AG10803 (cell line): ENCODE results near the gene ASPDH.

Experiments used
- DNase-seq: peaks from one replicate; pipeline ENCODE4 v3.0.0; 2010; ENCODE audit warnings: low read depth
- H3K4me3 ChIP-seq: 2 replicates; pipeline ENCODE4 v1.5.1; 2011; ENCODE audit warnings: mild to moderate bottlenecking, low read length, control low read depth
- TF ChIP-seq, protein P1 (sequence below): conservative IDR thresholded peaks from 2 replicates; pipeline ENCODE4 v1.5.1; 2011; ENCODE audit warnings: mild to moderate bottlenecking, low read length, control low read depth, inconsistent platforms

Gene ASPDH

DNA sequence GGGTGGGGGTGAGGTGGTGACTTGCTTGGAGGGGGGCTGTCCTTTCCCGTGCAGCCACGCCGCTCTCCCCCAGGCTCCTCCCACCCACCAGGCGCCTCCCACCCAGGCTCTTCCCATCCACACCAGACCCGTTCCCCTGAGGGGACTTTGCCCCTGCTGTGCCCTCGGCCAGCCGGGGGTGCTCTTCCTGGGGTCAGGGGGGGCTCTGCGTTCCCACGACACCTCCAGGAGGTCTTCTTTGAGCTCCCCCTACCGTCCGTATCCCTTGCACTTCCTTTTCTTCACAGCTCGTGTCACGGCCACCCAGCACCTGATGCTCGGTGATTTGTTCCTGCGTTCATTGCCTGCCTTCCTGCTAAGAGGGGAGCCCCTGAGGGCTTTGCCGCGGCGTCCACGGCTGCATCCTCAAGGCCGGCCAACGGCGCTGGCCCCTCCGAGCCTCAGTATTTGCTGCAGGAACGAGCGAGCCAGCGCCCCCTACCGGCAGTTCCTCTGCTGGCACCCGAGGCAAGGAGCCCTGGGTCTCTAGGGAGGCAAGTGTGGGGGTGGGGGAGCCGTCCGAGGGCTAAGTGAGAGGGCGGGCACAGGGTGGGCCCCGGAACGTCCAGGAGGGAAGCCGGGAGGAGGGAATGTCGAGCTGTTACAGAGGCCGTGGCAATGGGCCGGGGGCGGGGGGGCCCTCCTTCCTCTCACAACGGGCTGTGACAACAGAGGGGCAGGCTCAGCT, 42.7 kb upstream of the ASPDH start:
- TF ChIP-seq, protein P1, sequence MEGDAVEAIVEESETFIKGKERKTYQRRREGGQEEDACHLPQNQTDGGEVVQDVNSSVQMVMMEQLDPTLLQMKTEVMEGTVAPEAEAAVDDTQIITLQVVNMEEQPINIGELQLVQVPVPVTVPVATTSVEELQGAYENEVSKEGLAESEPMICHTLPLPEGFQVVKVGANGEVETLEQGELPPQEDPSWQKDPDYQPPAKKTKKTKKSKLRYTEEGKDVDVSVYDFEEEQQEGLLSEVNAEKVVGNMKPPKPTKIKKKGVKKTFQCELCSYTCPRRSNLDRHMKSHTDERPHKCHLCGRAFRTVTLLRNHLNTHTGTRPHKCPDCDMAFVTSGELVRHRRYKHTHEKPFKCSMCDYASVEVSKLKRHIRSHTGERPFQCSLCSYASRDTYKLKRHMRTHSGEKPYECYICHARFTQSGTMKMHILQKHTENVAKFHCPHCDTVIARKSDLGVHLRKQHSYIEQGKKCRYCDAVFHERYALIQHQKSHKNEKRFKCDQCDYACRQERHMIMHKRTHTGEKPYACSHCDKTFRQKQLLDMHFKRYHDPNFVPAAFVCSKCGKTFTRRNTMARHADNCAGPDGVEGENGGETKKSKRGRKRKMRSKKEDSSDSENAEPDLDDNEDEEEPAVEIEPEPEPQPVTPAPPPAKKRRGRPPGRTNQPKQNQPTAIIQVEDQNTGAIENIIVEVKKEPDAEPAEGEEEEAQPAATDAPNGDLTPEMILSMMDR: peak; percentile 64
- peak overlapping the region; percentile 56 for H3K4me3 ChIP-seq
- peak; percentile 53 for DNase-seq

DNA sequence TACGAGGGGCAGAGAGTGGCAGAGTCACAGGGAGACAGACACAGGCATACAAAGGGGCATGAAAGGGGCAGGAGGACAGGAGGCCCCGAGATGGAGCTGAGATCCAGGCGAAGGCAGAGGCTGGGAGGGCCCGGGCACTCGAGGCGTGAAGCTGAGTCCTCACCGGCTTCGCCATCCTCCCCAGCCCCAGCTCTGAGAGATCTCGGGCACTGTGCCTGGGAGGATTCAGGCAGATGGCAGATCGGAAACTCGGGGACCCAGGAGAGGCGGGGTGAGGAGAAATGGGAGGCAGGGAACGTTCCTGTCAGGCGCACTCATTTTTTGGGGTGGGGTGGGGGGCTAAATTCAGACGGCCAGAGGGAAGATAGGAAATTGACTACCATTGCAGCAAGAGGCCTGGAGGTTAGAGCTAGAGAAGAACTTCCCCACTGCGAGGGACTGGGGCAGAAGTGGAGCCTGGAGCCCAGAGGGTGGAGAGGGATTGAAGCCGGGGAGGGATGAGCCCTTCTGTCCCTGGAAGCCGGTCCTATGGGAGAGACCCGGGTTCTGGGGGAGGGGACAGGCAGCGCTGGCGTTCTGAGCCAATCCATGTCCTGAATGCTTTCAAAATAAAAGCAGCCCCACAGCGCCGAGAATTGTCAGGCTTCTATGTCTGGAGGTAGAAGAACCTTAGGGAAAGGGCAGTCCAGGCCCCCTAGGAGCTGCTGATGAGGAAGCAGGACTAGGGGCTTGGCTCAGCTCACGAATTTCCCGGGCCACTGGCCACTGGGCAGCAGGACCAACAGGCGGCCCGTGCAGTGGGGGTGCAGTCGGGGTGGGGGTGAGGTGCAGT, 42.0 kb upstream of the ASPDH start:
- TF ChIP-seq, protein P1: no peak
- H3K4me3 ChIP-seq: peak overlapping the region; percentile 56
- DNase-seq: no peak

DNA sequence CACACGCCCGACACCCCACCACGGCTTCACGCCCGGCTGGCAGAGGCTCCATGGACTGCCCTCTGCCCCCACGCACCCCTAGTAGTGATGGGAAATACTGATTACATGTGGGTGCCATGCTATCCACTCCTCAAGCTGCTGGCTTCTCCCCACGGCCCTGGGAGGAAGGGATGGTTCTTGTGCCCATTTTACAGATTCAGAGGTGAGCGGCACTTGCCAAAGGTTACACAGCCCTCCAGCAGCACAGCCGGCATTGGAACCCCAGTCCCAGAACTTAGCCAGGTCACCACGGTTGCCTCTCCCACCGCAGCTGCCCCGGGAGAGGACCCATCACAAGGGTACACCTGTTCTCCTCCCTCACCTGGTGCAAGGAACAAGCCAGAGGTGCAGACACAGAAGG, 41.3 kb upstream of the ASPDH start:
- TF ChIP-seq, protein P1: no peak
- H3K4me3 ChIP-seq: no peak overlapping the region
- no peak for DNase-seq

DNA sequence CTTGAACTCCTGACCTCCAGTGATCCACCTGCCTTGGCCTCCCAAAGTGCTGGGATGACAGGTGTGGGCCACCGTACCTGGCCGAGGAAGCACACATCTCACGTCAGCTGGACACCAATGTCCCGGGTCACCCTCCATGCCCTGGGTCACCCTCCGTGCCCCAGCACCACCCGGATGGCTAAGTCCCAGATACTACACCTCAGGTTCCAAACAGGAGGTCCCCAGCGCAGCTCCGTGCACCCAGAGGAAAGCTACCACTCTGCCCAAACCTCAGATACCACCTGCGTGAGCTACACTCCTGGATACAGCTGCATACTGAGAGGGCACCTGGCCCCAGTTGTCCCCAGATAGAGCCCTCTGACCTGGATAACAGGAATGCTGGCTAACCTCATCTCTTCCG, 40.5 kb upstream of the ASPDH start:
- TF ChIP-seq, protein P1: no peak
- no peak for DNase-seq
- H3K4me3 ChIP-seq: no peak overlapping the region

DNA sequence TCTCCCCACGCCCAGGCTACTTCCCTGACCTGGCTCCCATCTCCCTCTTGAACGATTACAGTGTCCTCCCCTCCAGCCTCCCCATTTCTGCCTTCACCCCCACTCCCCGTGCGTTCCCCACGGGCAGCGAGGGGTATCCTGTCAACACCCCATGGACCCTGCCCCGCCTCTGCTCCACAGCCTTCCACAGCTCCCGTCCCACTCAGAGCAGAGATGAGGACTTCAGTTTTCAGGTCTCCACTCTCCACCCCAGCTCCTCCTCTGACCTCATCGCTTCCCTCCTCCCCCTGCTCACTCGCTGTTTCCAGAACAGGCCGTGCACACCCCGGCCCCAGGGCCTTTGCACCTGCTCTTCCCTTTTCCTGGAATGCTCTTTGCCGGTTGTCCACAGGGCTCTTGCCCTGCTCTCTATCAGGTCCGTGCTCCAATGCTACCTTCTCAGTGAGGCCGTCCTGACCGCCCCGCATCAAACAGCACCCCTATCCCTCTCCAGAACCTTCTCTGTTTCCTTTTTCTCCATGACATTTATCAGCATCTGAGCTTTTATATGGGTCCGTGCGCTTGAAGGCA, 39.5 kb upstream of the ASPDH start:
- TF ChIP-seq, protein P1: no peak
- no peak for DNase-seq
- no peak overlapping the region for H3K4me3 ChIP-seq

DNA sequence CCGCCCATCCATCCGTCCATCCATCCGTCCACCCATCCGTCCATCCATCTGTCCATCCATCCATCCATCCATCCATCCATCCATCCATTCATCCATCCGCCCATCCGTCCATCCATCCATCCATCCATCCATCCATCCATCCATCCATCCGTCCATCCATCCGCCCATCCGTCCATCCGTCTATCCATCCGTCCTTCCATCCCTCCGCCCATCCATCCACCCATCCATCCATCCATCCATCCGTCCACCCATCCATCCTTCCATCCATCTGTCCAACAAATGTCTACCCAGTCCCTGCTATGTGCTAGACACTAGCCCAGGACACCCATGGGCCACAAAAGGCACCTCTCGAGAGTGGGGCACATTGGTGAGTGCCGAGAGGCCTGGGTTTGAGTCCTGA, 38.8 kb upstream of the ASPDH start:
- TF ChIP-seq, protein P1: no peak
- no peak for DNase-seq
- no peak overlapping the region for H3K4me3 ChIP-seq

- TF ChIP-seq, protein P1: no peak
- DNase-seq: no peak
- H3K4me3 ChIP-seq: no peak overlapping the region
Observed at GRCh38 chr19:50551715-50552187, 38.0 kb upstream of the ASPDH start.
